Naive thymus-derived CD4-positive, alpha-beta T cell (primary cell): ENCODE data around the gene SCYL1. TPM values are rescaled to one million over a fixed set of nuclear protein-coding genes. Genes with fewer than 3 reads are reported as not detected.

ENCODE experiments used
- ATAC-seq: fragments of 150-1000 bp; cut with Tn5 transposase; 2 replicates; pipeline ENCODE4 v1.10.0; 2021; ENCODE audit warnings: mild to moderate bottlenecking, moderate library complexity
- CTCF ChIA-PET: fragments of 350-600 bp; sonication (Branson Sonifier 250); formaldehyde crosslinking; loops from one replicate; lab custom pipeline; 2021; ENCODE audit warnings: antibody characterized with exemption; lab: Charles Lee
- POLR2A ChIA-PET: fragments of 350-600 bp; sonication (Branson Sonifier 250); formaldehyde crosslinking; loops from one replicate; lab custom pipeline; 2021; ENCODE audit warnings: antibody characterized with exemption, inconsistent platforms; lab: Charles Lee
- DNase-seq, 9 donors: peaks; one replicate each; pipeline versions ENCODE4 v3.0.0 to v3.0.0-alpha.2; 2020 to 2022; ENCODE audit warnings: mixed read lengths in 1 of 9
- H3K27ac ChIP-seq: one replicate; pipeline ENCODE4 v1.7.0; 2013; ENCODE audit warnings: mild to moderate bottlenecking, low read depth, low read length, moderate library complexity
- H3K27me3 ChIP-seq, 2 donors: one replicate each; pipeline ENCODE4 v1.7.0; 2013; ENCODE audit warnings: low read length in 2 of 2, mild to moderate bottlenecking in 2 of 2, moderate library complexity in 2 of 2; ENCODE audit not compliant: control insufficient read depth in 2 of 2, insufficient read depth in 2 of 2
- H3K36me3 ChIP-seq, 3 experiments: 1 replicate in 2 of 3; 2 replicates in 1 of 3; pipeline ENCODE4 v1.7.0; 2013; ENCODE audit warnings: low read length in 3 of 3, mild to moderate bottlenecking in 3 of 3, moderate library complexity in 1 of 3; ENCODE audit not compliant: insufficient read depth in 3 of 3, control insufficient read depth in 2 of 3
- H3K4me1 ChIP-seq, 2 donors: one replicate each; pipeline ENCODE4 v1.7.0; 2013; ENCODE audit warnings: low read length in 2 of 2, mild to moderate bottlenecking in 2 of 2, moderate library complexity in 1 of 2; ENCODE audit not compliant: control insufficient read depth in 2 of 2, insufficient read depth in 2 of 2
- H3K4me3 ChIP-seq: 2 replicates; pipeline ENCODE4 v1.7.0; 2013; ENCODE audit warnings: mild to moderate bottlenecking, low read length
- H3K9me3 ChIP-seq, 3 experiments: 1 replicate in 2 of 3; 2 replicates in 1 of 3; pipeline ENCODE4 v1.7.0; 2013; ENCODE audit warnings: low read length in 3 of 3; ENCODE audit not compliant: control insufficient read depth in 2 of 3
- H3K27ac Mint-ChIP-seq, 9 donors: one replicate each; pipeline ENCODE4 v1.8.0; 2020 to 2022; ENCODE audit warnings: mixed read lengths in 9 of 9, mild to moderate bottlenecking in 8 of 9, moderate library complexity in 5 of 9, inconsistent platforms in 2 of 9
- H3K27me3 Mint-ChIP-seq, 5 donors: one replicate each; pipeline ENCODE4 v1.8.0; 2021 to 2022; ENCODE audit warnings: mixed read lengths in 5 of 5, mild to moderate bottlenecking in 1 of 5
- H3K36me3 Mint-ChIP-seq, 5 donors: one replicate each; pipeline ENCODE4 v1.8.0; 2020 to 2022; ENCODE audit warnings: mixed read lengths in 5 of 5, mild to moderate bottlenecking in 3 of 5, inconsistent platforms in 1 of 5
- H3K4me1 Mint-ChIP-seq, 7 donors: one replicate each; pipeline ENCODE4 v1.8.0; 2020 to 2022; ENCODE audit warnings: mixed read lengths in 7 of 7, mild to moderate bottlenecking in 3 of 7, inconsistent platforms in 1 of 7
- H3K4me3 Mint-ChIP-seq, 10 donors: one replicate each; pipeline ENCODE4 v1.8.0; 2020 to 2022; ENCODE audit warnings: mild to moderate bottlenecking in 10 of 10, mixed read lengths in 10 of 10, moderate library complexity in 6 of 10, inconsistent platforms in 2 of 10
- H3K9me3 Mint-ChIP-seq, 11 donors: one replicate each; pipeline ENCODE4 v1.8.0; 2020 to 2022; ENCODE audit warnings: mixed read lengths in 11 of 11, mild to moderate bottlenecking in 4 of 11, inconsistent platforms in 1 of 11, moderate library complexity in 1 of 11
- intact Hi-C, 2 donors: fragments of 100-400 bp; cut with micrococcal nuclease; formaldehyde crosslinking; loops; one replicate each; pipeline ENCODE4 v1.15.1; 2023
- polyA plus RNA-seq, 2 donors: library from polyadenylated mRNA; unstranded; fragments of 300-500 nt; fragmentation: Illumina TruSeq; gene quantifications; one replicate each; pipeline ENCODE4 v1.2.3, GENCODE V29; 2021
- total RNA-seq, 6 experiments: library from RNA in 5 of 6; stranded (reverse) in 5 of 6; gene quantifications; 1 replicate in 5 of 6; 2 replicates in 1 of 6; pipeline ENCODE4 v1.2.3 and lab custom pipeline; 2021 to 2026

The SCYL1 gene
- 10 to 100 TPM; 63.2 to 79.8 (median 70.4) TPM for total RNA-seq
- polyA plus RNA-seq = 10 to 100 TPM; 27.0 to 69.1 TPM
- total RNA-seq (lab: John Stamatoyannopoulos, UW) = 68.5 reads per million, percentile 77 among the genes with 10 or more reads in this experiment

- Mint-ChIP-seq H3K36me3 (peaks cover 0 to 13% (median 0%) of the 10 kb centered on the region in 5 donors), H3K4me3 (peak within 1 kb of the TSS; percentile 86 to 96 (median 90)), H3K27me3 (no peaks in the 10 kb centered on the region), H3K9me3 (peaks cover 0 to 2% (median 0%) of the 10 kb centered on the region in 11 donors), H3K4me1 (peaks cover 32 to 66% (median 54%) of the 10 kb centered on the region in 7 donors), H3K27ac (peak within 1 kb of the TSS; percentile 89 to 98 (median 95))
- POLR2A ChIA-PET = interaction anchor here (0.6 to 8.9 kb wide), 26 partner anchors 9 to 484 kb away, joined by 3 to 213 read pairs (median 4); partner anchors contain the start of genes FAM89B, MALAT1, MAP3K11 and NEAT1
- ATAC-seq (peak; percentile 97), DNase-seq (peak; percentile 58 to 86 (median 77))
- no peaks in the 10 kb centered on the region for H3K27me3 ChIP-seq
- peak within 1 kb of the TSS; percentile 79 for H3K4me3 ChIP-seq
- H3K36me3 ChIP-seq = peaks cover 0 to 19% (median 0%) of the 10 kb centered on the region in 3 experiments
- CTCF ChIA-PET = interaction anchor here (1.0 to 1.3 kb wide), 3 partner anchors 13 to 26 kb away, joined by 3 to 5 read pairs (median 3); partner anchors contain the start of gene MALAT1
- H3K9me3 ChIP-seq = no peaks in the 10 kb centered on the region
- H3K27ac ChIP-seq = peak within 1 kb of the TSS; percentile 96
- intact Hi-C loops = loop anchor here (1.0 kb wide), 4 partner anchors 15 to 90 kb away; partner anchors contain the start of genes PCNX3 (in 2 of the 2) and ZNRD2 (in 1 of the 2)
- peaks cover 31 to 40% of the 10 kb centered on the region in 2 donors for H3K4me1 ChIP-seq
These were observed at the start of gene SCYL1 for GRCh38 chr11:65524741-65525545. TSS of gene SCYL1 (plus strand) at chr11:65525083. CDS start at chr11:65525154, 71 bp downstream.

- DNase-seq = peak in 1 of 9 donors; percentile 15
- intact Hi-C loops = loop anchor here (1.0 to 2.0 kb wide), 3 partner anchors 21 to 54 kb away; partner anchors contain the start of gene NEAT1 (in 1 of the 2)
- Histone ChIP-seq H3K4me1 (peaks cover 11 to 23% of the 10 kb centered on the region in 2 donors), H3K4me3 (peak overlapping the region; percentile 97), H3K27ac (peak overlapping the region; percentile 96), H3K27me3 (no peaks in the 10 kb centered on the region), H3K9me3 (no peaks in the 10 kb centered on the region), H3K36me3 (no peaks in the 10 kb centered on the region)
- H3K4me3 Mint-ChIP-seq = peak overlapping the region; percentile 87 to 100 (median 94)
- H3K4me1 Mint-ChIP-seq = peaks cover 8 to 34% (median 20%) of the 10 kb centered on the region in 7 donors
- no peaks in the 10 kb centered on the region for H3K27me3 Mint-ChIP-seq
- CTCF ChIA-PET = interaction anchor here (0.7 to 3.6 kb wide), 8 partner anchors 11 to 96 kb away, joined by 3 to 18 read pairs (median 4); partner anchors contain the start of gene MALAT1
- H3K36me3 Mint-ChIP-seq = no peaks in the 10 kb centered on the region
- peaks cover 0 to 2% (median 0%) of the 10 kb centered on the region in 11 donors for H3K9me3 Mint-ChIP-seq
- no peak for ATAC-seq
- peak overlapping the region; percentile 94 to 100 (median 96) for H3K27ac Mint-ChIP-seq
- POLR2A ChIA-PET = interaction anchor here (0.7 to 18.6 kb wide), 15 partner anchors 9 to 605 kb away, joined by 3 to 1164 read pairs (median 5); partner anchors contain the start of genes MALAT1, NEAT1 and SLC25A45
These were observed 48.2 kb upstream of the SCYL1 start for GRCh38 chr11:65476632-65477148.

GRCh38 chr11:65477149-65477965 is 47.5 kb upstream of the SCYL1 start:
- Mint-ChIP-seq H3K9me3 (peaks cover 0 to 2% (median 0%) of the 10 kb centered on the region in 11 donors), H3K4me3 (peak overlapping the region; percentile 87 to 100 (median 96)), H3K27me3 (peaks cover 0 to 2% (median 0%) of the 10 kb centered on the region in 5 donors), H3K27ac (peak overlapping the region; percentile 94 to 100 (median 99)), H3K4me1 (peaks cover 8 to 30% (median 14%) of the 10 kb centered on the region in 7 donors), H3K36me3 (no peaks in the 10 kb centered on the region)
- POLR2A ChIA-PET = interaction anchor here (0.6 to 18.6 kb wide), 19 partner anchors 8 to 611 kb away, joined by 3 to 1164 read pairs (median 5); partner anchors contain the start of genes MALAT1, NEAT1 and SLC25A45
- ATAC-seq (peak; percentile 94), DNase-seq (peak; percentile 69 to 96 (median 75))
- no peaks in the 10 kb centered on the region for H3K27me3 ChIP-seq
- CTCF ChIA-PET = interaction anchor here (0.9 to 3.6 kb wide), 7 partner anchors 12 to 96 kb away, joined by 3 to 18 read pairs (median 4); partner anchors contain the start of gene MALAT1
- intact Hi-C loops = loop anchor here (1.0 to 2.0 kb wide), 3 partner anchors 20 to 55 kb away; partner anchors contain the start of gene NEAT1 (in 1 of the 2)
- H3K4me3 ChIP-seq = peak overlapping the region; percentile 97
- peak overlapping the region; percentile 96 for H3K27ac ChIP-seq
- no peaks in the 10 kb centered on the region for H3K9me3 ChIP-seq
- no peaks in the 10 kb centered on the region for H3K36me3 ChIP-seq
- peaks cover 6 to 17% of the 10 kb centered on the region in 2 donors for H3K4me1 ChIP-seq

GRCh38 chr11:65478388-65479183 is 46.3 kb upstream of the SCYL1 start:
- ATAC-seq (no peak), DNase-seq (no peak)
- H3K27ac ChIP-seq = peak overlapping the region; percentile 37
- Mint-ChIP-seq H3K4me3 (peak overlapping the region in 8 of 10 donors; percentile 16 to 93 (median 60)), H3K27me3 (peaks cover 0 to 4% (median 0%) of the 10 kb centered on the region in 5 donors), H3K36me3 (no peaks in the 10 kb centered on the region), H3K4me1 (peaks cover 8 to 32% (median 14%) of the 10 kb centered on the region in 7 donors), H3K27ac (peak overlapping the region in 6 of 9 donors; percentile 33 to 96 (median 76)), H3K9me3 (peaks cover 0 to 2% (median 0%) of the 10 kb centered on the region in 11 donors)
- peaks cover 6 to 12% of the 10 kb centered on the region in 2 donors for H3K4me1 ChIP-seq
- H3K36me3 ChIP-seq = no peaks in the 10 kb centered on the region
- ChIA-PET POLR2A (interaction anchor here (0.5 to 18.6 kb wide), 18 partner anchors 7 to 612 kb away, joined by 3 to 1164 read pairs (median 5); partner anchors contain the start of genes EHBP1L1, MALAT1, NEAT1 and SLC25A45), CTCF (interaction anchor here (0.8 to 3.6 kb wide), 7 partner anchors 10 to 59 kb away, joined by 3 to 18 read pairs (median 3); partner anchors contain the start of gene MALAT1)
- H3K27me3 ChIP-seq = no peaks in the 10 kb centered on the region
- intact Hi-C loops = no loop called here
- no peak overlapping the region for H3K4me3 ChIP-seq
- H3K9me3 ChIP-seq = no peaks in the 10 kb centered on the region
